NOMO-1 (cell line): Measurements from ENCODE around the gene DNER.

Source experiments
- DNase-seq, 2 experiments: peaks; one replicate each; lab custom pipeline; 2025; ENCODE audit not compliant: unreplicated experiment in 2 of 2; lab: John Stamatoyannopoulos, UW

Gene DNER

DNA sequence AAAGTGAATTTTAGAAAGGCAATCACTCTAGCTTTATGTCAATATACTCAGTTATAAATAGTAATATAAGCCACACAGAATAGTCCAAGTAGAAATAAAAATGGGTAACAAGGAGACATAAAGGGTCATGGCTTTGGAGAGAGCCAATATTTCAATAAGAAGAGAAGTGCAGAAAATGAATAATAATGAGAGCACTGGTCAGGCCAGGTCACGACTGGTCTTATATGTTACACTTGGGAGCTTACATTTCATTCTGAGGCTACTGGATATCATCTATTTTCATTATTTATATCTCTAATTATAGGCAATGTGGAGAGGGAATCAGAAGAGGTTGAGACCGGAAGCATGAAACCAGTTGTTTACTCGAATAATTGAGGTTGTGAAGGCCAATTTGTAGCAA is 262.5 kb downstream of the DNER start:
- no peak for DNase-seq

DNA sequence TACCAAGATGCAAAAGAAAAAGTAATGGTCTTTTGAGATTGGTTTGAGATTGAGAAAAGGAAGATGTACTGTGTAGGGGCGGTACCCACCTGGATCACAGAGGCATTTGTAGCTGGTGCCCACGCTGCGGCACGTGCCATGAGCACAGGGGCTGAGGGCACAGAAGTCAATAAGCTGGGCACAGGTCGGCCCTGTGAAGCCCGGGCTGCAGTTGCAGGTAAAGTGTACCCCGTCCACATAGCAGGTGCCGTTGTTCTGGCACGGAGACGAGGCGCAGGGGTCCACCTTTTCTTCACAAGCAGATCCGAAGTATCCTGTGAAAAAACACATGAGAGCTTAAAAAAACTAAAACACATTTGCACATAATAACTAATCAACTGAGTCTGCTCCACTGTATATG is 267.1 kb downstream of the DNER start:
- no peak for DNase-seq

DNA sequence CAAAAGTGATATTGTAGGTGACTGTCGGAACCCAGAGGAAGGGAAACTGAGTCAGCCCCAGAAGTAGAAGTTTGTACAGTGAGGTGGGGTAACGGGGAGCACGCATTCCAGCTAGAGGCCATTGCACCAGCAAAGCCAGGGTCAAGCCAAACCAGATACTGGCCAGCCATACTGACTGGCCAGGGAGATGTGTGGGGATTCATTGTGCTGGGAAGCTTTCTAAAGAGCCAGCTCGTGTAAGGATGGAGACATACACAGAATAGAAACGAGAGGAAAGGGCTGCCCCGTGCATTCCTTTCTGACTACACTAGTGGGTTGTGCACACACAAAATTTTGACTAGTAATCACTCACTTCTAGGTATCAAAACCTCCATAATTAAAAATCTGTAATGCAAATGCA is 268.0 kb downstream of the DNER start:
- no peak for DNase-seq

DNA sequence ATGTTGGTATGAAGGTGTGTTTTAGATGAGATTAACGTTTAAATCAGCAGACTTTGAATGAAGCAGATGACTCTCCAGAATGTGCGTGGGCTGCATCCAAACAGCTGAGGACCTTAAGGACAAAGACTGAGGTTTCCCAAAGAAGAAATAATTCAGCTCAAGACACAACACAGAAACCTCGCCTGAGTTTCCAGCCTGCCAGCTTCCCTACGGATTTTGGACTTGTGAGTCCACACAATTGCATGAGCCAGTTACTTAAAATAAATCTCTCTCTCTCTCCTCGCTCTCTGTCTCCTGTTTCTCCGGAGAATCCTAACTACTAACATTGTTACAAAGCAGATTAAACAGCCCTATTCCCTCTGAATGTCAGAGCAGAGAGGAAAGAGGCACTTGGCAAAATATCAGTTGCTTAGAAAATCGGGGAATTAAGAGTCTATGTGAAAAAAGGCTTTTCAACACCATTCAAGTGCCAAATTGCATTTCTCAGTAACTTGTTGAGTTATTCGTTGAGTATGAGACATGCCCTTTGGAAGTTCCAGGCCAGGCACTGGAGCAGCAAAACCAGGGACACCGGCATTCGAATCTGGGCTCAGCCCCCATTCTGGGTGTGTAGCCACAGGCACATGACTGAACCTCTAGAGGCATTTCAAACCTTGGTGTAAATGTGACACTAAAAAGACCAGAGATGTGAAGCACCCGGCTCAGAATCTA is 268.7 kb downstream of the DNER start:
- DNase-seq: no peak

DNA sequence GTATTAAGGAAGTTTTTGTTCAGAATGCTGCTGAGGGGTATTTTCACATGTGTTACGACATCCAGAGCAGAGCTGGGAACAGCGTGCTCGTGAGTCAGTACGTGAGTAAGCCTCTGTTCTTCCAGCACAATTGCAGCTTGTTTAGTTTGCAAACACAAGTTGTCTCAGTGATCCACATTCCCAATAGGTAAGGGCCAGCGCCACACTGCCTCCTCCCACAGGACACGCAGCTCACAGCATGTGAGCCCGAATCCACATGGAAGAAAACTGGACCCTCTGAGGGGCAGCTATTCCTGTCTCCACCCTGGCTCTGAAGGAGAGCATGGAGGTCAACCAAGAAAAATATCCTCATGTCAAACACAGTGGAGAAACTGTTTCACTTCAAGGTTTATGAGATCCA is 269.3 kb downstream of the DNER start:
- DNase-seq: peak in 1 of 2 experiments; percentile 24

DNA sequence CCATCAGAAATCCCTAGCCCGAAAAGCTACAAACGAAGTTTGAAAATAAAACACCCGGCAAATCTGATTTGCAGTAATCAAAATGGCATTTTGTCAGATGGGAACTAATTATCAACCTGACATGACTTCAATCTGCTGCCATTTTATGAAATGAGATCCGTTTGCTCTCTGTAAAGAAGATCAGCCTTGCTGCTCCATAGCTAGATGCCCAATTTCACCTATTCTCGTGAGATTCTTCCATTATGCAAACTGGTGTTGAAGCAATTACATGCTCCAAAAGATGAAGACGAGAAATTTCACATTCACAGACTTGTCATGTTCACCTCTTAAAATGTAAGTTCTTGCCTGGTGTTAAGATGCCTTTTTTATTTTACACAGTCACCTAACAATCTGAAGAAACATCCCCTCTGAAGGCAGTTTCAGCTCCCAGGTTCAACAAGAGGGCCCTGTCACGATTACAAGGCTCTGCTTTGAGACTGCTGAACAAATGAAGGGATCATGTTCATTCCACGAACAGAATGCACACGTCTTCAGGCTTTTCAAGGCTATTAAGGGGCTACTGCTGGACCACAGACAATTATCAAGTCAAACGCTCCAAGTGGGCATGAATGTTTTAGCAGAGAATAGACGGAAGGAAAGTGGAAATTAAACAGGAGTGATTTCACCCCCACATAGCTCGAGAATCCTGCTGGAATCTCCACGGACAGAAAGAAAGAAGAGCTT is 270.6 kb downstream of the DNER start:
- DNase-seq: no peak

DNA sequence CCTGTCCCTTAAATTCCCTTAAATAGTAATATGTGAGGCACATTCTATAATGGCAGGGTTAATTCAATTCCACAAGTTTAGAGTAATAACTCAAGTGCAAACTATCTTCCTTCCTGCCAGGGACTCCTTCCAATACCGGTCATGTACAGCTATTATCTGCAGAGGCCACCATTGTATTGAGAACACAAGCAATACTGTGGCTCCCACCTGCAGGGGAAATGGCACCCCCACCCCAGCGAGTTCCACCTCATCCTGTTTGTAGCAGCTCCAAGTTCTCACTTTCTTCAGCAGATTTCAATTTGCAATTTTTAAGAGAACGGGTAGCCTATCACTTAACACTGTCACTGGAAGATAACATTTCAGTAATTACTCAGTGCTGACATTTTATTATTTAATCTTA is 271.2 kb downstream of the DNER start:
- no peak for DNase-seq

DNA sequence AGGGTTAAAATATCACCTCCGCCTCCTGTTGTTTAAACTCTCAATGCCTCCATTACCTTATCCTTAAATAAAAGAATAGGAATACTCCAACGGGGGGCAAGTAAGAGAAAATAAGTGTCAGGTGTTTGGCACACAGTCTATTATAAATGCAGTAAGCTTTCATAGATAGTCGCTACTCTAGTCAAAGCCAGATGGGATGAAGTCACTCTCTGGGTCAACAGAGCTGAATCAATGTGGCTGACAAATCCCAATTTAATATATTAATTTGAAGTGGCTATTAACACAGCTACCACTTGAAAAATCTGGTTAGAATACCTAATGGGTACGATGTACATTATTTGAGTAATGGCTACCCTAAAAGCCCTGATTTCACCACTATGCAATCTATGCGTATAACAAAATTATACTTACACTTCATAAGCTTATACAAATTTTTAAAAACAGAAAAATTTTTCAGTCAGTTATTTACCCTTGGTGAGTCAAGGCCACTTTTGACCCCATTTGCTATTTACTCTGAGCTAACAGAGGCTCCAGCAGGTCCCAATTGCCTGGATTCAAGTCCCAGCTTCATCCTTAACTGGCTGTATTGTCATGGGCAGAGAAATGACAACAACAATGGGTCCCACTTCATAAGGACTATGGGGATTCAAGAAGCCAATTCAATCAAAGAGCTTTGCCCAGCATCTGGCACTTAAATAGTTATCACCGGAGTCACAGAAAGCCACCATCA is 275.8 kb downstream of the DNER start:
- DNase-seq: no peak

DNA sequence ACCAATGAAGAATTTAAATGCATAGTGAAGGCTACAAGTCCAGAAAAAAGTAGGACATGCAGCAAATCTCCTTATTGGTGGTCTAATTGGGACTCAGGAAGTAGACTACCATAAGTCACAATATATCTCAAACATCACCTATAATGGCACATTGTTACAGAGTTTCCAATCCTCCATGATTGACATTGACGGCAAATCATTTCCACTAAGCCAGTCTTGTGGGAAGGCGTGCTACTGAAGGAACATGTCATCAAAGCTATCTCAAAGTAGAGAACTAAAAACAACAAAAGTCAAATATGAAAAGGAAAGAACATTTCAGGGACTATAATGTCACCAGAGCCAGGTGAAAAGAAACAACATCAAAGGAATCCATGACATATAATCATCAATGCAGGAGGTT is 276.9 kb downstream of the DNER start:
- DNase-seq: no peak

DNA sequence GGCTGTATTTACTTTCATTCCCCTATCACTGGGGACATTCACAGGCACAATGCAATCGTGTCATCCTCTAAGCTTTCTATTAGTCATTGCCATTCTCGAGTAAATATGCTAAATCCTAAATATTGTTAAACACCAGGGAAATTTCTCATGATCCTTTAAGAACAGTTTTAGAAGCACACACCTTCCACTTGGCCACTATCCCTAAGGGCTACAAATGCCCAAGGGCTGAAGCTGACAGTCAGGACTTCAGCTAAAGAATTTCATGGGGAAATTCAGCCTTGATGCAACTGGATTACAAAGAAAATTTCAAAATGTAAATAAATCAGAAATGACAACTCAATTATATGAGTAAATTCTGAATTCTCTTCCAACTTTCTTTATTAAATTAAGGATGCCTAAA is 280.2 kb downstream of the DNER start:
- no peak for DNase-seq

DNA sequence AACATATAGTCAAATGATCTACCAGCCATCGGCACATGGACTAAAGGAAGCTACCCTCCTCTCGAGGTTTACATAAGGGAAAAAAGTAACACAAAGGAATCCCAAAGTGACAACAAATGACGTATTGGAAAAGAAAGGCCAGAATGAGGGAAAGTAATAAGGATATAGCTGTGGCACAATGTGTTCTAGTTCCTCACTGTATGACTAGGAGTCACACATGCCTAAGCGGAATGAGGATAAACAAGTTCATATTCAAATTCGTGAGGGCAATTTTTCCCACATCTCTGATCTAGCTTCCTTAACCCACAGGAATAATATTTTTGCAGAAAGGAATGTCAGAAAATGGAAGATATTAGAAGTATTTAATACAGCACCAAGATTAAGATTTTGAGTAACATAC is 281.0 kb downstream of the DNER start:
- DNase-seq: no peak

DNA sequence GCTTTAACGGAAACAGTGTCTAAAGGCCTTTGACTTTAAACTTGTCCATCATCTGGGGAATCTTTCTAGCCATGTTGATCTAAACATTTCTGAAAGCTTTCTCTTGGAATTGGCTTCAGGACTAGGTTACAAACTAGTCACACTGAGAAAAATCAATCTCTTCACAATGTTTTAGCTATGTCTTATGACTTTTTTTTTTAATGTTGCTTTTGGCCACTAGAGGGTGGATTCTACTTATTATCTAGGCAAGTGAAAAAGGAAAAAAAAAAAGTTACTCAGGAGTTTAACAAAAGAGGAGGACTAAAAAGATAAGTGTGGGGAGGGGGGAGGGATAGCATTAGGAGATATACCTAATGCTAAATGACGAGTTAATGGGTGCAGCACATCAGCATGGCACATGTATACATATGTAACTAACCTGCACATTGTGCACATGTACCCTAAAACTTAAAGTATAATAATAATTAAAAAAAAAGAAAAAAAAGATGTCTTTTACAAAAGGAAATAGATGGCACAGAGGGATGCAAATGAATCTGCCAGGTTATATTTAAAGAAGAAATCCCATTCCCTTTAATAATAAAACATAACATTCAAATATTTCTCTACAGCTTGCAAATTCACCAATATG is 282.9 kb downstream of the DNER start:
- peak in 1 of 2 experiments; percentile 4 for DNase-seq

DNA sequence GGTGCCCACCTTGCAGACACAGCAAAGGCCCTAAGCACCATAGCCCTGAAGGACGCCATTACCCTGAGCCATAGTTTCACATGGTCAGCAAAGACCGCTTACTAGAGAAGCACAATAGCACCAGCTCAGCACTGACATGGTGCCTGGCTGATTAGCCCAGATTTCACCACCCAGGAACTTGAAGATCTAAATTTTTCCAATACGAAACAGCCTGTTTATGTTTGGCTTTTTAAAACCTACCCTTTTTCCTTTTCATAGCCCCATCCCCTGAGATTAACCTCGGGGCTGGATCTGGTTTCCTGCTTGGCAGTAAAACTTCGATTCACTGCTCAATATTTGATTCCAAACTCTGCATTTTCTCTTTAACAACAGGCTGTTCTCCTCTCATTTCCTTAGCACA is 284.8 kb downstream of the DNER start:
- DNase-seq: no peak

DNA sequence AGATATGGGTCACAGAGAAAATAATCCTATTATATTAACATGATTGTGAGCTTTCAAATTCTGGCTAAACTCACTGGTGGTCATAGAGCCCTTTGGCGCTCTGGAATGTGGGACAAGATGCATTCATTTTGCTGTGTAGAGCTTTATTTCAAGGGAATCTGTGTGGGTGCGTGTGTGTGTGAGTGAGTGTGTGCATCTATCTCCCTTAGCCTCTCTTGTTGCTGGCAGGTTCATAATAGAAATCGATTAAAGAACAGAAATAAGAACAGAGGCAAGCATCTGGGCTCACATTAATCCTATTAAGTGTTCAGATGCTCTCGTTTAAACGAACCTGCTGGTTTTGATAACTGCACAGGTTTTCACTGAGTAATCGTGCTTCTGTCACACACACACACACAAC is 287.9 kb downstream of the DNER start:
- no peak for DNase-seq

DNA sequence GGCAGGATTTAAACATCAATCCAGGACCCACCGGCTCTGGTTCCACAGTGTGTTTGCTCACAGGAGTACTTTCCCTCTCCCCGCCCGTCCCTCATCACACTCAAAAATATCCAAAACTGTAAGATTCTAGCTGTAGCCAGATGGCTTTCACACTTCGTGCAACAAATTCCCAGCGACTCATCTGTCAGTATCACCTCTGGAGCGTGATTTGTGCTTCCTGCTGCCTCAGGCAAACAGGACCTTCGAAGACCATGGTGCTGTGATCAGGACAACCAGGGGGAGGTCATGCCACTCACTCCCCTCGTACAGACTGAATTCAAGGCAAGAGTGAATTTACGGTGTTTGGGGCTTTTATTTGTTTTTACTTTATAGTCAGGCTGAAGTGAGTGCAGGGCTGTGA is 288.8 kb downstream of the DNER start:
- DNase-seq: no peak

DNA sequence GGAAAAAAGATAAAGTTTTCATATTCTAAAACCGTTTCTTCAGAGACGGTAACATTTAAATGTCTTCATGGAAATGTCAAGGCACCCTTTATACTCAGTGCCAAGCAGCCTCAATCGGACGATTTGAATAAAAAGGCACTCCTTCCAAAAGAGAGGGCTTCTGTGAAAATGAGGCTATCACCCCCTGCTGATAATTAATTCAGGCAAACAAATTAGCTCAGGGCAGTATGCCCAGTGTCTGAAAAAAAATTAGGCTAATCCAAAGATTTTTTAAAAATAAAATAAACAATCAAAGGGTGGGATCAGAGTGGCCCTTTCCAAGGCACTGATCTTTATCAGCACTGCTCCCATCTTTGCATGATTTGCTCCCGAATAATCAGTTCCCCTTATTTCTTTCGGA is 292.3 kb downstream of the DNER start:
- DNase-seq: no peak

DNA sequence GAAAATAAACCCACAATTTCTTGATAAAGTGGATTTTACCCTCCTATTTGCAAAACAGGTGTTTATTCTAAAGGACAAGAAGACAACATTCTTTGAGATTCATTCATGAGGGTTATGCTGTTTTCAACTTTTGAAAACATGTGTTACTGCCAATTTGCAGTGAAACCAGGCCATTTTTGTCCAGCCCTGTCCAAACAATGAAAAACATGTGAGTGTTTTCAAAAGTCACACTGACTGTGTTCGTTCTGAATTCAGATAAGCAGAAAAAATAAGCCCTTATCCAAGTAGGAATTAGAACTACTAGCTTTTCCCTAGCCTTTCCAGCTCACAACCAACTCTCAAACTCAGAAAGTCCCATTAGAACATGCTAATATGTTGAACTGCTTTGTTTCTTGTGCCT is 295.2 kb downstream of the DNER start:
- DNase-seq: no peak

DNA sequence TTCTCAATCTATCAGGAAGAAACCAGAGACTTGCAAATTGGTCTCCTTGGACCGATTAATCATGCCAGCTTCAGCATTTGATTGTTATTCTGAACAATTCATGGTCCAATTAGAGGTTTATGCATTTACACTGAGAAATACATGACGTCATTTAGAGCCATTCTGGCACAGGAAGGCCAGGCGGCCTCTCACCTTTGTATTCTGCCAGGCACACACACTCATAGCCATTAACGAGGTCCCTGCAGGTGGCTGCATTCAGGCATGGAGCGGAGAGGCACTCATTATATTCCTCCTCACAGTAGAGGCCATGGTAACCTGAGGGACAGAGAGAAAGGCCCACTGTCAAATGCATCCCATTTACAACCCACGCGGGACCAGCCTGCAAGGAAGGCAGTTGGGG is 296.4 kb downstream of the DNER start:
- no peak for DNase-seq

DNA sequence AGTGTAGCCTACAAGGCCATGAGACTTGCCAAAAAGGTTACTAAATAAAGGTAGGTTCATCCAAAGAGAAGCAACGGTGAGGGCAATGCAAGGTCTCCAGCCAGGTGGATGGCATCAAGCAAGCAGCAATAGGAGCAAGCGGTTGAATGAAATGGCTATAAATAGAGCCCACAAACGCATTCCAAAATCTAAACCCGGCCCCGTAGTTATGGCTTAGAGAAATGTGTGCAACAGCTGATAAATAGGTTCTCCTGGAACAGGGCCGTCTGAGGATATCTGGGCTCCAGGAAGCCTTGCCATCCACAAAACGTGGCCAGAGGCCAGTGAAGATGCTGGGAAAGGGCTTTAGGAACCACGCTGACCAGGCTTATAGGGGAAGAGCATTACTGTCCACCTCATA is 297.2 kb downstream of the DNER start:
- no peak for DNase-seq

DNA sequence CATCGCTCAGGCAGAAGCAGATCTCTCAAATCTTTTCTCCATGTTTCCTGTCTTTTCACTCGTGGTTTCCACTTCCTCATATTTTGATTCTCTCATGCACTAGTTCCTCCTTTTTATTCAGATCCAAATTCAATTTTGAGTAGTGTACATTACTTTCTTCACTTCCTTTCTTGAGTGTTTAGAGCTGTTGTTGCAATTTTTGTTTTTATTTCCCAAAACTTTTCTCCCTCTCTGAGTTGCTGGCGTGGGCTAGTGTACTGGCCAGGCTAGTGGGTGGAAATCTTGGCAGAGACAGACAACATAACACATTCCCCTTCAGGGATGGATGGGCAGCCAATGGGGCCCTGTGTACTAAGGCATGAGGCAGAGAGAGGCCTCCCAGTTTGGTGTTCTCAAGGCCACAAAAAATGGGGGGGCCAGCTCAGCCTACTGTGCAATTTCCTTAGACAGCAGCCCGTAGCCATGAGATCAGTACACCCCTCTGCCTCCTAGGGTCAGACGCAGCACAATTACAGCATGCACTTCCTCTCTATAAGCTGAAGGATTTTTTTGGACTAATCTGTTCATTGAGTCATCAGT is 298.1 kb downstream of the DNER start:
- peak; percentile 91 to 93 for DNase-seq

DNA sequence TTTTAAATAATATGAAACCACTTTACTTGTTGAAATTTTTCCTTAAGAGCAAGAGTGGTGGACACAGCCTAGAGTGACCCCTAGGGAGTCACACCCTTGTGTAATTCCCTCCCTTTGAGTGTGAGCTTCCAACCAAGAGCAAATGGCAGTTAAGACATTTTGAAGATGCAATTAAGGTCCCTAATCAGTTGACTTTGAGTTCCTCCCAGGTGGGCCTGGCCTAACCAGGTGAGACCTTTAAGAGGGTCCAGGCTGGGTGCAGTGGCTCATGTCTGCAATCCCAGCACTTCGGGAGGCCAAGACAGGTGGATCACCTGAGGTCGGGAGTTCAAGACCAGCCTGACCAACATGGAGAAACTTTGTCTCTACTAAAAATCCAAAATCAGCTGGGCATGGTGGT is 299.7 kb downstream of the DNER start:
- no peak for DNase-seq
